Astrocyte of the cerebellum (primary cell): ENCODE results near the gene CDK2AP2.
"Not testable (repeated sequence)": the region's sequence is repeated elsewhere in the genome, so short reads cannot be mapped to it uniquely, and the experiment has no call there.

Source experiments
- DNase-seq: peaks from one replicate; pipeline ENCODE4 v3.0.0-alpha.2; 2011; ENCODE audit warnings: low read depth
- H3K4me3 ChIP-seq: 2 replicates; pipeline ENCODE4 v1.5.1; 2011; ENCODE audit warnings: mild to moderate bottlenecking, low read depth, low read length, moderate library complexity
- in situ Hi-C: cut with HindIII; loops from 2 replicates; pipeline ENCODE4 v1.10.0; 2017; ENCODE audit warnings: low sequenced_read_pairs
- TF ChIP-seq, protein P1 (sequence below): IDR thresholded peaks from 2 replicates; pipeline ENCODE4 v1.5.1; 2012; ENCODE audit warnings: low read length, low read depth, moderate library complexity, mild to moderate bottlenecking; ENCODE audit errors: missing control alignments

The CDK2AP2 gene

DNA sequence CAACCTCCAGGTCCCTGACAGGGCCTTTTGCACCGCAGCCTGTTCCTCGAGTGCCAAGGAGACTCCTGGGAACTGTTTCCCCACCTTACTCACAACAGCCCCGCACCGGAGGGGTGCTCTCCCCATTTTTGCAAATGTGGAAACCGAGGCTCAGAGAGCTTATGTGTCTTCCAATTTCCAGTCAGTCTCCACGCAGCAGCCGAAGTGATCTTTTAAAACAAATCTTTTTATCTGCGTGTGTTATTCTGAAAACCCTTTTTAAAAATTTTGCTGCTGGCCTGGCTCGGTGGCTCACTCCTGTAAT lies 38.5 kb downstream of the CDK2AP2 start:
- TF ChIP-seq, protein P1, sequence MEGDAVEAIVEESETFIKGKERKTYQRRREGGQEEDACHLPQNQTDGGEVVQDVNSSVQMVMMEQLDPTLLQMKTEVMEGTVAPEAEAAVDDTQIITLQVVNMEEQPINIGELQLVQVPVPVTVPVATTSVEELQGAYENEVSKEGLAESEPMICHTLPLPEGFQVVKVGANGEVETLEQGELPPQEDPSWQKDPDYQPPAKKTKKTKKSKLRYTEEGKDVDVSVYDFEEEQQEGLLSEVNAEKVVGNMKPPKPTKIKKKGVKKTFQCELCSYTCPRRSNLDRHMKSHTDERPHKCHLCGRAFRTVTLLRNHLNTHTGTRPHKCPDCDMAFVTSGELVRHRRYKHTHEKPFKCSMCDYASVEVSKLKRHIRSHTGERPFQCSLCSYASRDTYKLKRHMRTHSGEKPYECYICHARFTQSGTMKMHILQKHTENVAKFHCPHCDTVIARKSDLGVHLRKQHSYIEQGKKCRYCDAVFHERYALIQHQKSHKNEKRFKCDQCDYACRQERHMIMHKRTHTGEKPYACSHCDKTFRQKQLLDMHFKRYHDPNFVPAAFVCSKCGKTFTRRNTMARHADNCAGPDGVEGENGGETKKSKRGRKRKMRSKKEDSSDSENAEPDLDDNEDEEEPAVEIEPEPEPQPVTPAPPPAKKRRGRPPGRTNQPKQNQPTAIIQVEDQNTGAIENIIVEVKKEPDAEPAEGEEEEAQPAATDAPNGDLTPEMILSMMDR: no peak
- in situ Hi-C loops: no loop called here
- H3K4me3 ChIP-seq: peak overlapping the region; percentile 82
- no peak for DNase-seq

DNA sequence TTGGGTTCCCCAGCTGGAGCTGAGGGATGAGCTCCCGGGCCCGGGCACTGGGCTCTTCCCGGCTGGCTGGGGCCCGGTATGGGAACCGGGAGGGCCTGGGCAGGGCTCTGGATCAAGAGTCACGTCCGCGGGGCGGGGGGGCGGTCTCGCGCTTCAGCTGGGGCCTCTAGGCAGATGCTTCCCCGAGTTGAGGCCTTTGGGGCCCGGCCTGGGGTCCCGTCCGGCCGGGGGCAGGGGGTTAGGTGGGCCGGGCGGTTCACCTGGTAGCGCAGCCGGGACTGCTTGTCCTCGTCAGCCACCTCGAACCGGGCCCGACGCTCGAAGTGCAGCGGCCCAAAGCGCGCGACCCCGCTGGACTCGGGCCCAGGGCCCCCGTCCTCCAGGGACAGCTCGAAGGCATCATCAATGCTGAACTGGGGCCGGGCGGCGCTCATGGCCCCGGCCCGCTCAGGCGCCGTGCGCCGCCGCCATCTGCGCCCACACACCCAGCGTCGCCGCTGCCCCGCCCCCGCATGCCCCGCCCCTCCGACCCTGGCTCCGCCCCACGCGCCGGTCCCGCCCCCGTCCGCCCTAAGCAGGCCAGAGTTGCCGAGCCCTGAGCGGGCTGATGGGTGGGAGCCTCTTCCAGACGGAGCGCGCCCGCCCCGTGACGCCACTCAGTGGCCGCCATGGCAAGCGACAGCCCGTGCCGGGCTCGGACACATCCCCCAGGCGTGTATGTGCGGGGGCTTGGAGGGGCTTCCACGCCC lies 39.0 kb downstream of the CDK2AP2 start, which contains the start of gene TMEM134:
Gene TMEM134, minus strand, starts transcription at position 493 of the 749 bp plus-strand sequence. Its CDS starts 59 bp downstream, at position 434.
- peak within 1 kb of the TSS; percentile 82 for H3K4me3 ChIP-seq
- peak; percentile 63 for DNase-seq
- TF ChIP-seq, protein P1: peak; percentile 29
- in situ Hi-C loops: no loop called here

DNA sequence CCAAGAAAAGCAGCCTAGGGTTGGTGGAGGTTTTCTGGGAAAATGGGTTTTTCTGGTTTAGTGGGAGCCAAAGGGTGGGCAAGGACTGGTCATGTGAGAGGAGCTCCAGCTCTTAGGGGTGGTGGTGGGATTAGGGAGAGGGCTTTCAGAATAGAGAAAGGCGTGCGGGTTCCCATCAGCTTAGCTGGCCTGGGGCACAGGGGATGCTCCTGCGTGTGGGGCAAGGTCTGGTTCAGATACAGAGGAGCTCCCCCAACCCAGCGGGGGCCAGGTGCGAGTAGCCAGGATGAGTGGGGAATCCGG lies 39.6 kb downstream of the CDK2AP2 start:
- H3K4me3 ChIP-seq: peak overlapping the region; percentile 82
- TF ChIP-seq, protein P1: no peak
- DNase-seq: no peak
- in situ Hi-C loops: no loop called here

DNA sequence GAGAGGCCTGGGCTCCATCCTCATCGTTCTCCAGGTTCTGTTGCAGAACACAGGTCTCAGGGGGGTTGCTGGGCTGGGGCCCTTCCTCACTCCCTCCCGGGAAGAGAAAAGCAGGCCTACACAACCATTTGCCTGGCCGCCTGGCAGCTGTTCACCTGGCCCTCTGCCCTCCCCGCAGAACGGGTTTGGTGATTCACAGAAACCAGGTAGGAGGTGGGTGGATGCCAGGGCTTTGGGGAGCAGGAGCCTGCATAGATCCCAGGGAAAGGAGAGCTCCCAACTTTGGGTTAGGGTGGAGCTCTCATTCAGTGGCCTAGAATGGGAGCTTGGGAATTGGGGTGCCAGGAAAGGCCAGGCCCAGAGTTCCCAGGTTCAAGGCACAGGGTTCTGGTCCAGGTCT lies 39.9 kb downstream of the CDK2AP2 start:
- peak; percentile 28 for DNase-seq
- peak overlapping the region; percentile 82 for H3K4me3 ChIP-seq
- TF ChIP-seq, protein P1: no peak
- in situ Hi-C loops: no loop called here

DNA sequence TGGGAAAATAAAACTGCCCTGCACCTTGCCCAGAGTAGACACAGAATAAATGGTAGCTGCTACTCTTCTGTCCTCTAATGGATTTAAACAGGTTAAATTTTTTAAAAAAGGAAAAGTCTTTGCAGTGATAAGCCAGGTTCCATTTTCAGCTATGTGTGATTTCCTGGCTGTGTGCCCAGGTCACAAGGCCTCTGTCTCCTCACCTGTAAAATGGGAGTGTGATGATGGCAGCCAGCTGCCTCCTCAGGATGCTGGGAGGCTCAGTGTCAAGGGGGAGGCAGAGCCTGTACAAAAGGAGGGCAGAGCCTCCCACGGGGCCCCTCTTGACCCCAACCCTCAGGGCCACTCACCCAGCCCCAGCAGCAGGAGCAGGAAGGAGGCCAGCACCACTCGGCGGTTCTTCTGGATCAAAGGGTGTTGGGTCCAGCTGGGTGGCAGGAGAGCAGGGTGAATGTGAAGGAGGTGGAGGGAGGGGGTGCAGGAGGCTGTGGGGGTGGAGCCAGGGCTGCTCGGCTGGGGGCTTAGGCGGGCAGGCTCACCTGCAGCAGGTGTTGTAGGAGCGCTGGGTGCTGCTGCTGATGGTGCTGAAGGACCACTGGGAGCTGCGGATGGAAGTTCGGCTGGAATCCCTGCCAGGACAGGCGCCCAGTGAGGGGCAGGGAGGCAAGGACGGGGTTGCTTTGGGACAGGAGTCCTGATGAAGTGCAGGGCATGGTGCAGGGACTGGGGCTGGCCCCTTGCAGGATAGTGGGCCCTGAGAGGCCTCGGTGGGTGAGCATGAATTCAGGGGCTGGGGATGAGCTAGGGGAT lies 40.8 kb downstream of the CDK2AP2 start:
- in situ Hi-C loops: no loop called here
- H3K4me3 ChIP-seq: no peak overlapping the region

DNA sequence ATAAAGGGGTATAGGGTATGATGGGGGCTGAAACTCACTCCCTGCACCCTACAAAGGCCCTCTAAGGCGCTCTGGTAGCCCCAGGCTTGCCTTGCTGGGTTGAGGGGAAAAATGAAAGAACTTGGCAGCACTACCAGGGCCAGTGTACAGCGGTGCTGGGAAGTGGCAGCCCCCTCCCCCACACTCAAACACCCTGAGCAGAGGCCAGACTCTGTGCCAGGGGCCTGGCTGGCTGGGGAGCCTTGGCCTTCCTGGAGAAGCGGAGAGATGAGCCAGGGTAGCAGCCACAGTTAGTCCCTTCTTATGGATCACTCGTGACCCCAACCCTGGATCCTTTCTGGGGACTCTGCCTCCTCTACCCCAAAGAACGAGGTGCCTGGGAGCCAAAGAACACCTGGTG lies 41.6 kb downstream of the CDK2AP2 start:
- TF ChIP-seq, protein P1: no peak
- no peak overlapping the region for H3K4me3 ChIP-seq
- DNase-seq: no peak
- in situ Hi-C loops: no loop called here

More for the DNA sequence above, 40.8 kb downstream of the CDK2AP2 start:
- TF ChIP-seq, protein P1: no peak
- no peak for DNase-seq

DNA sequence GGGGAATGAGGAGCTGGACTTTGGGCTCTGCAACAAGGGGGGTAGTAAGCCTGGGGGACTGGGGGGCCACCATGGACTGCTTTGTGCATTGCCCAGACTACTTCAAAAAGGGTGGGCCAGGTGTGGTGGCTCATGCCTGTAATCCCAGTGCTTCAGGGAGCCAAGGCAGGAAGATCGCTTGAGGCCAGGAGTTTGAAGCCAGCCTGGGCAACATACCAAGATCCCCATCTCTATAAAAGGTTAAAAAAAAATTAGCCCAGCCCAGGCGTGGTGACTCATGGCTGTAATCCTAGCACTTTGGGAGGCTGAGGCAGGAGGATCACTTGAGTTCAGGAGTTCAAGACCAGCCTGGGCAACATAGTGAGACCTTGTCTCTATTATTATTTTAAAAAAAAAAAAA lies 42.4 kb downstream of the CDK2AP2 start:
- DNase-seq, in situ Hi-C loops, H3K4me3 ChIP-seq: not testable (repeated sequence)
